Measurements from ENCODE around the gene MED9. TPM values are rescaled to one million over a fixed set of nuclear protein-coding genes. Genes with fewer than 3 reads are reported as not detected.

The MED9 gene
- total and polyA plus RNA-seq, 2 of the 8 experiments (the other 6 are each of a cell fraction or from before 2014, with no cell fraction given) = 15.8 to 19.7 TPM

- Histone ChIP-seq H3K9ac (replicated peaks in 1 of 4; ENCODE audit: extremely low read depth in 1 of 4, low read depth in 3 of 4, low read length in 3 of 4) (no peak overlapping the region), H4K20me1 (replicated peaks in 1 of 2; ENCODE audit: control insufficient read depth in 1 of 2, insufficient read depth in 2 of 2, low read length in 2 of 2) (no peaks in the 10 kb centered on the region), H3K56ac (replicated peaks; ENCODE audit: insufficient read length, low read depth, low read length) (no peak overlapping the region), H3K18ac (ENCODE audit: extremely low read depth, low read length) (no peak overlapping the region), H3K23me2 (ENCODE audit: low read depth, low read length) (no peaks in the 10 kb centered on the region), H2AK5ac (ENCODE audit: low read depth, low read length) (no peak overlapping the region), H3K79me2 (ENCODE audit: control insufficient read depth in 1 of 2, insufficient read depth in 2 of 2, low read length in 2 of 2) (no peaks in the 10 kb centered on the region), H3K4me2 (ENCODE audit: insufficient read depth in 1 of 2, low read depth in 2 of 2, low read length in 2 of 2) (no peak overlapping the region), H2BK120ac (replicated peaks; ENCODE audit: low read depth, low read length) (no peak overlapping the region), H4K5ac (ENCODE audit: insufficient read length, low read depth, low read length) (no peak overlapping the region), H2BK12ac (ENCODE audit: low read depth, low read length) (no peak overlapping the region), H2BK15ac (ENCODE audit: low read length) (no peak overlapping the region), H3K4ac (replicated peaks; ENCODE audit: insufficient read length, low read depth, low read length) (no peak overlapping the region), H2AFZ (ENCODE audit: low read length) (no peak overlapping the region), H3K36me3 (ENCODE audit: control insufficient read depth in 2 of 4, insufficient read depth in 4 of 4, low read length in 3 of 4) (no peaks in the 10 kb centered on the region), H4K91ac (replicated peaks; ENCODE audit: insufficient read length, low read length) (no peak overlapping the region), H3K27ac (ENCODE audit: low read depth, low read length) (no peak overlapping the region), H3K14ac (ENCODE audit: insufficient read length) (no peak overlapping the region), H3K4me3 (ENCODE audit: extremely low read depth in 1 of 4, insufficient read depth in 2 of 4, low read depth in 3 of 4, low read length in 4 of 4) (no peak overlapping the region), H3K27me3 (replicated peaks in 1 of 4; ENCODE audit: control insufficient read depth in 3 of 4, extremely low read depth in 1 of 4, insufficient read depth in 3 of 4, low read length in 3 of 4) (no peaks in the 10 kb centered on the region), H2BK20ac (ENCODE audit: low read length) (no peak overlapping the region), H3K9me3 (ENCODE audit: insufficient read depth in 2 of 2, low read depth in 1 of 2, low read length in 1 of 2) (no peaks in the 10 kb centered on the region), H3K79me1 (ENCODE audit: low read depth, low read length) (no peaks in the 10 kb centered on the region), H4K8ac (ENCODE audit: extremely low read depth, insufficient read depth, low read length) (no peak overlapping the region), H3K23ac (ENCODE audit: insufficient read length) (no peak overlapping the region), H3K4me1 (replicated peaks in 1 of 4; ENCODE audit: control insufficient read depth in 3 of 4, insufficient read depth in 4 of 4, low read length in 3 of 4) (no peaks in the 10 kb centered on the region), H2BK5ac (ENCODE audit: low read depth, low read length) (no peak overlapping the region)
- DNase-seq (ENCODE audit: low read depth in 1 of 2, low spot score in 2 of 2) (no peak), FAIRE-seq (no peak)
- TF ChIP-seq USF2 (IDR thresholded peaks at IDR 0.05; ENCODE audit: low read length) = no peak
- TF ChIP-seq E2F6 (IDR thresholded peaks at IDR 0.05) = no peak
- no peak for TF ChIP-seq YY1 (IDR thresholded peaks at IDR 0.05; ENCODE audit: low read depth, low read length)
- TF ChIP-seq FOSL1 (IDR thresholded peaks at IDR 0.05; ENCODE audit: insufficient read depth, low read depth, low read length) = no peak
- POLR2A ChIA-PET (ENCODE audit: partially characterized antibody) = no interaction called here
- WGBS, 2 experiments (ENCODE audit: extremely low coverage in 1 of 2, insufficient coverage in 1 of 2, insufficient read length in 1 of 2, insufficient replicate concordance in 2 of 2, low coverage in 1 of 2, low lambda C conversion rate in 2 of 2, missing lambda C conversion rate in 1 of 2) = 79% methylated on average over 1 of the region's 1 CpG; no CpG with 5 or more reads in 1 of the 2 experiments
- CTCF ChIA-PET (ENCODE audit: partially characterized antibody) = interaction anchor here (1.2 to 1.6 kb wide), 2 partner anchors 19 to 67 kb away, joined by 3 to 4 read pairs; no protein-coding TSS in a partner anchor
These were observed 22.5 kb upstream of the MED9 start for GRCh38 chr17:17454276-17454675.
